ENCODE results near the gene PUSL1.

DNA sequence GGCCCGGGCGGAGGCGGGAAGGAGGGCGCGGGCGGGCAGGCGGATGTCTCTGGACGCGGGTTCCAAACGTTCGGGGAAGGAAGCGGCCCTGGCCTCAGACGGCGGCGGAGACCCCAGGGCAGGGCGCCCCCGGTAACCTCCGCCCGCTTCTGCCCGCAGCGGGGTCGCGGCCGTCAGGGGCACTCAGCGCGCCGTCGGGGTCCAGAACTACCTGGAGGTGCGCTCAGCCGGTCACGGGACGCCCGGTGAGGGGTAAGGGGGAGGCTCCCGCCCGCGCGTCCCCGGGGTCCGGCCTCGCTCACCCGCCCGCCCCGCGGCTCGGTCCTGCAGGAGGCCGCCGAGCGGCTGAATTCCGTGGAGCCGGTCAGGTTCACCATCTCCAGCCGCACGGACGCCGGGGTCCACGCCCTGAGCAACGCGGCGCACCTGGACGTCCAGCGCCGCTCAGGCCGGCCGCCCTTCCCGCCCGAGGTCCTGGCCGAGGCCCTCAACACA lies 406 bp downstream of the PUSL1 start:
- TF ChIP-seq POLR2AphosphoS5 (IDR thresholded peaks at IDR 0.05; ENCODE audit: low read depth, low read length) (no peak), TAF1 (IDR thresholded peaks at IDR 0.05; ENCODE audit: low read depth, low read length) (no peak), POLR2A (IDR thresholded peaks at IDR 0.05; ENCODE audit: low read depth, low read length) (no peak), SPI1 (IDR thresholded peaks at IDR 0.05; ENCODE audit: low read depth, low read length) (no peak), PAX5 (IDR thresholded peaks at IDR 0.05; ENCODE audit: insufficient read depth, low read length, severe bottlenecking) (no peak), POU2F2 (IDR thresholded peaks at IDR 0.05; ENCODE audit: low read depth, low read length) (no peak)
